Activated CD8-positive, alpha-beta memory T cell treated with anti-CD3 and anti-CD28 coated beads, Interleukin-2, amount 50 U/mL, for 24 hours (primary cell): ENCODE results near the gene CERKL.
"Not testable (repeated sequence)": the region's sequence is repeated elsewhere in the genome, so short reads cannot be mapped to it uniquely, and the experiment has no call there.

Source experiments
- DNase-seq: peaks from one replicate; pipeline ENCODE4 v3.0.0-alpha.2; 2020; ENCODE audit errors: extremely low read depth

Gene CERKL, protein sequence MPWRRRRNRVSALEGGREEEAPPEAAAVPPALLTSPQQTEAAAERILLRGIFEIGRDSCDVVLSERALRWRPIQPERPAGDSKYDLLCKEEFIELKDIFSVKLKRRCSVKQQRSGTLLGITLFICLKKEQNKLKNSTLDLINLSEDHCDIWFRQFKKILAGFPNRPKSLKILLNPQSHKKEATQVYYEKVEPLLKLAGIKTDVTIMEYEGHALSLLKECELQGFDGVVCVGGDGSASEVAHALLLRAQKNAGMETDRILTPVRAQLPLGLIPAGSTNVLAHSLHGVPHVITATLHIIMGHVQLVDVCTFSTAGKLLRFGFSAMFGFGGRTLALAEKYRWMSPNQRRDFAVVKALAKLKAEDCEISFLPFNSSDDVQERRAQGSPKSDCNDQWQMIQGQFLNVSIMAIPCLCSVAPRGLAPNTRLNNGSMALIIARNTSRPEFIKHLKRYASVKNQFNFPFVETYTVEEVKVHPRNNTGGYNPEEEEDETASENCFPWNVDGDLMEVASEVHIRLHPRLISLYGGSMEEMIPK

DNA sequence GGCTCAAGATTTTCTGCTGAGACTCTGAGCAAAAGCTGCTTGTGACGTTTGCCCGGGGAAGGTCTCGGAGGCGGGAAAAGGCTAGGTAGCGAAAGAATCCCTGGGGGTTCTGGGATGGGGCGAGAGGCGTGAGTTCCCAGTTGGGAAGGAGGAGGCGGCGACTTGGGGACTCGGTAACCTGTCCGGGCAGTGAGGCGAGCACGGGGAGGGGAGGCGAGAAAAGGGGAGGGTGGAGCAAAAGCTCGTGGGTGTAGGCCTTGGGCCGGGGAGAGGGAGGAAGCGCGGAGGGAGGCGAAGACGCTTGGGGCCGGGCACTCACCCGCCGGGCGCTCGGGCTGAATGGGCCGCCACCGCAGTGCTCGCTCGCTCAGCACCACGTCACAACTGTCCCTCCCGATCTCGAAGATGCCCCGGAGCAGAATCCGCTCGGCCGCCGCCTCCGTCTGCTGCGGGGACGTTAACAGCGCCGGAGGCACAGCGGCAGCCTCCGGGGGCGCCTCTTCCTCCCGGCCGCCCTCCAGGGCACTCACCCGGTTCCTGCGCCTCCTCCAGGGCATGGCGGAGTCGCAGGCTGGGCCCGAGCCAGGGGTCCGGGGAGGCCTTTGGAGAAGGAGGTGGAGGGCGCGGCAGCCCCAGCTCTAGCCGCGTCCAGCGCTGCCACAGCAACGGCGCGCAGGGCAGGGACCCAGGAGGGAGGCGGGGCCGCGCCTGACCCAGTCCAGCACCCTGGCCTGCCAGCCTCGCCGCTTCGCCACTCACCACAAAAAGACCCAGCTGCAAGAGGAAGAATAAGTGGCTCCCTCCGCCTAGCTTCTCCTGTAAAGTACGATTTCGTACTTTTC lies at the start of gene CERKL:
Gene CERKL (minus strand): TSS at position 656 of the 842 bp plus-strand sequence. CDS start 99 bp downstream, at position 557.
- DNase-seq: no peak

DNA sequence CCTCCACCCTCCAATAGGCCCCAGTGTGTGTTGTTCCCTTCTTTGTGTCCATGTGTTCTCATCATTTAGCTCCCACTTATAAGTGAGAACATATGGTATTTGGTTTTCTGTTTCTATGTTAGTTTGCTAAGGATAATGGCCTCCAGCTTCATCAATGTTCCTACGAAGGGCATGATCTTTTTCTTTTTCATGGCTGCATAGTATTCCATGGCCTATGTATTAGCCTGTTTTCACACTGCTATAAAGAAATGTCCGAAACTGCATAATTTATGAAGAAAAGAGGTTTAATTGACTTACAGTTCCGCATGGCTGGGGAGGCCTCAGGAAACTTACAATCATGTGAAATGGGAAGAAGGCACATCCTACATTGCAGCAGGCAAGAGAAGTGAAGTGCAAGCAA lies 45.6 kb upstream of the CERKL start:
- not testable (repeated sequence) for DNase-seq

DNA sequence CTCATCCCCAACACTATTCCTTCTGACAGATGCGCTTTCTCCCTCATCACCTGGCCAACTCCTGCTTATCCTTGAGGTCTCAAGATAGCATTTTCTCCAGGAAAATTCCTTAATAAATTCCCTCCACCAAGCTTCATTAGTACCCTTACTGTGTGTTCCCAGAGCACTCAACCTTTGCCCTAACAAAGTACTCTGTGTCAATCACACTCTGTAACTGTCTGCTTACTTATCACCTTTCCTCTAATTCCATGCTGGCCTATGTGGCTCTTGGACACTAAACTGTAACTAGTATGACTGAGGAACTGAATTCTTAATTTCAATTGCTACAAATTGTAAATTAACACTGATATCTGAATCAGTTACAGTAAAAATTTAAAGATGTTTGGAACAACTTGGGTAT lies 41.3 kb upstream of the CERKL start:
- no peak for DNase-seq

DNA sequence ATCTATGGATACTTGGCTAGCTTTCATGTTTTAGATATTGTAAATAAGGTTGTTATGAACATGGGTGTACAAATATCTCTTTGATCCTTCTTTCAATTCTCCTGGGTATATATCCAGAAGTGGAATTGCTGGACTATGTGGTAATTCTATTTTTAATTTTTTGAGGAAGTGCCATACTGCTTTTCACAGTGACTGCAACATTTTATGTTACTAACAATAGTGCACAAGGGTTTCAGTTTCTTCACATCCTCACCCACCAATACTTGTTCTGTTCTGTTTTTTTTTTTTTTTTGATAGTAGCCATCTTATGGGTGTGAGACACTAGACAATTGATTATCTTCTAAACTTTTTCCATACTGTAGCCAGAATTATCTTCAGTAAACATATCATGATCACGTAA lies 40.7 kb upstream of the CERKL start:
- no peak for DNase-seq

DNA sequence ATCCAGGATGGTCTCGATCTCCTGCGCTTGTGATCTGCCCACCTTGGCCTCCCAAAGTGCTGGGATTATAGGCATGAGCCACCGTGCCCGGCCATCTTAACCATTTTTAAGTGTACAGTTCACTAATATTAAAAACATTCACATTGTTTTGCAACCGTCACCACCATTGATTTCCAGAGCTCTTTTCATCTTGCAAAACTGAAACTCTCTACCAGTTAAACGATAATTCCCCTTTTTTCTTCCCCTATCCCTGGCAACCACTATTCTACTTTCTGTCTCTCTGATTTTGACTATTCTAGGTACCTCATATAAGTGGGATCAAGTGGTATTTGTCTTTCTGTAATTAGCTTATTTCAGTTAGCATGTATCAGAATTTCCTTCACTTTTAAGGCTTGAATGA lies 40.2 kb upstream of the CERKL start:
- DNase-seq: no peak

DNA sequence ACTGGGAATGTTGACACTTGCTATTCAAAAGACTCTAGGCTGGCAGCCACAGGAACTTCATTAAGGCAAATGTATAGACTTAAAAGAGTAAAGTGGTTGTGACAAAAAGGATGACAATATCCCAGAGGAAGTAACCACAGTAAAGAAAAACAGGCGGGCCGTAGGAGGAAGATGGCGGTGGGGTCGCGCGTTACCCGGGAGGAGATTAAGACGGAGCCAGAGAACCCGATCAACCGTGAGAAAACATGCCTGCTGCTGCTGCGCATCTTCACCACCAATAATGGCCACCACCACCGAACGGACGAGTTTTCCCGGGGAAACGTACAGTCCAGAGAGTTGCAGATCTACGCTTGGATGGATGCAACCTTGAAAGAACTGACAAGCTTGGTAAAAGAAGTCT lies 37.4 kb upstream of the CERKL start:
- DNase-seq: no peak

DNA sequence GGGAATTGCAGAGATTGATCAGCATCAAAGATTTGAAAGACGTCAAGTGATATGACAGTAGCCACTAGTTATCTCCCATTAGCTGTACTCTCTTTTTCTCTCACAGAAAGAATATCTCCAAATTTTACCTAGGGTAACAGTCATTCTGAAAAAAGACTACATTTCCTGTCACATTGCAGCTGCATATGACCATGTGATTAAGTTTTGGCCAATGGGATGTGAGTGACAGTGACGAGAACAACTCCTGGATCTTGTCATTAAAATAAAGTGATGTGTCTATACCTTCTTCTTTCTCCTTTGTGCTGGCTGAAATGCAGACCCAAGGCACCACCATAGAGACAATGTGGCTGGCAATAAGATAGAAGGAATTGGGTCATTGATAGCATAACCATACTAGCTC lies 34.0 kb upstream of the CERKL start:
- DNase-seq: no peak

DNA sequence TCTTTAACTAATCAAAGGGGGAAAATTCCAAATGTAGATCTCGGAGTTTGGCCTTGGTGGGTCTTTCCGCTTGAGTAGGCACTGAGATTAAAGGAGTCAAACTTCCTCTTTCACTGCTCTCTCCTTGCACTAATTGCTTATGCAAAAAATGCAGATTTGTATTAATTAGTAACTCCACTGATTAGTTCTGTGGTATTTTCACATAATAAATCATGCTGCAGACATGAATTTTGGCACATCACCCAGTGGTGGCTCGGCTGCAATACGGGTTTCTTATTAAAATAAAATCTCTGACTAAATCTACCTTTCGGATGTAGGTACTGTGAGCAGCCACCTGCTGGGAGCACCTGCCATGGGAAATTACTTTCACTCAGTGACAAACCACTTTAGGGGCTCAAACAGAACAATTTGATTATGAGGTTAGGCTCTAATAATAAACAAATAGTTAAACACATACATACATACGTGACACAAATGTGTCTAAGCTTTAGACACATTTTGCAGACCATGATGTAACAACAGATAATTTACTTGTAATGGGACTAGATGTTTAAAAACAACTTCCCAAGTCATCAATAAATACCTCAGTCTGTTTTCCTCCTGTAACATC lies 29.8 kb upstream of the CERKL start:
- DNase-seq: no peak

DNA sequence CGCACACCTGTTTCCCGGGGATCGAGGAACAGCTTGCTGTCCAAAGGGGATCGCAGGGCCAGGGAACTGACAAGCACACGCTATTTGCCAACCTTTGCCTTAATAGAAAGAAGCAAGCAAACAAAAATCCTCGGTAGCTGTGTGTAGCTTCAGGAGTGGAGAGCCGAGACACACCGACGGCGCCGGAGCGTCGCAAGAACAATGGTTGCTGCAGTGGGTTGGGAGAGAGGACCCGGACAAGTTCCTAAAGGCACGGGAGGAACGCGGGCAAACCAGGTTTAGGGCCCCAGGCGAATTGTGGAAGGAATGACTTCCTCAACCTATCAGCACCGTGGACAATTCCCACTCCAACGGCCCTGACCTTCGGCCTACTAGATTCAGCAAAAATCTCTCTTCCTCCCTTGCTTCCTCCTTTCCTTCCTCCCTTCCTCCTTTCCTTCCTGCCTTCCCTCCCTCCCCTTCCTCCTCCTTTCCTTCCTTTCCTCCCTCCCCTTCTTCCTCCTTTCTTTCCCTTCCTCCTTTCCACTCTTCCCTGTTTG lies 28.3 kb upstream of the CERKL start:
- DNase-seq: no peak

DNA sequence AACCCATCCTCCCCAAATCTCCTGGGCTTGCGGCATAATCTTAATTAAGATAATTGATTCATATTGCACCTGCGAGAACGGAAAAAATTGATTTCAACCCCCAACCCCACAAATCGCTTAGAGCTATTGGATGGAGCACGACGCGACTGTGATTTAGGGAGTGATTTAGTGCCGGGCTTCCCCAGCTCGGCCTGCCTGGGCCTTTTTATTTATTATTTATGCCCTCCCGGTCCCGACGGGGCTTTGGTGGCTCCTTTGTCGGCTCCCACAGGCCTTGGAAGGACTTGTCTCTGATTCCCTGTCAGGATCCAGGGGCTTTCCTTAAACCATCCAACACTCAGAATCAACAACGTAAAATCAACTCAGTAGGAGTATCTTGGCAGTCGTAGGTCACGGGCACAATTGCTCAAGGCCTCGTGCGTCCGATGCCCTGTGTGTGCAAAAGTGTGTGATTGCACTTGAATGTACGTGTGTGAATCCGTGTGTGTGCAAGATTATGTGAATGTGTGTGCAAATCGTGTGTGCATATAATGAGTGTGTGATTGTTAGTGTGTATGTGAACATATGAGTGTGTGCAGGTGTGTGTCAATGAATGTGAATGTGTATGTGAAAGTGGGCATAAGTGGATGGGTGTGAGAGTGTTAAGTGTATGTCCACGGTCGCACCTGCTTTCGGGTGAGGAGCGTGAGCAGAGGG lies 27.7 kb upstream of the CERKL start:
- DNase-seq: no peak

DNA sequence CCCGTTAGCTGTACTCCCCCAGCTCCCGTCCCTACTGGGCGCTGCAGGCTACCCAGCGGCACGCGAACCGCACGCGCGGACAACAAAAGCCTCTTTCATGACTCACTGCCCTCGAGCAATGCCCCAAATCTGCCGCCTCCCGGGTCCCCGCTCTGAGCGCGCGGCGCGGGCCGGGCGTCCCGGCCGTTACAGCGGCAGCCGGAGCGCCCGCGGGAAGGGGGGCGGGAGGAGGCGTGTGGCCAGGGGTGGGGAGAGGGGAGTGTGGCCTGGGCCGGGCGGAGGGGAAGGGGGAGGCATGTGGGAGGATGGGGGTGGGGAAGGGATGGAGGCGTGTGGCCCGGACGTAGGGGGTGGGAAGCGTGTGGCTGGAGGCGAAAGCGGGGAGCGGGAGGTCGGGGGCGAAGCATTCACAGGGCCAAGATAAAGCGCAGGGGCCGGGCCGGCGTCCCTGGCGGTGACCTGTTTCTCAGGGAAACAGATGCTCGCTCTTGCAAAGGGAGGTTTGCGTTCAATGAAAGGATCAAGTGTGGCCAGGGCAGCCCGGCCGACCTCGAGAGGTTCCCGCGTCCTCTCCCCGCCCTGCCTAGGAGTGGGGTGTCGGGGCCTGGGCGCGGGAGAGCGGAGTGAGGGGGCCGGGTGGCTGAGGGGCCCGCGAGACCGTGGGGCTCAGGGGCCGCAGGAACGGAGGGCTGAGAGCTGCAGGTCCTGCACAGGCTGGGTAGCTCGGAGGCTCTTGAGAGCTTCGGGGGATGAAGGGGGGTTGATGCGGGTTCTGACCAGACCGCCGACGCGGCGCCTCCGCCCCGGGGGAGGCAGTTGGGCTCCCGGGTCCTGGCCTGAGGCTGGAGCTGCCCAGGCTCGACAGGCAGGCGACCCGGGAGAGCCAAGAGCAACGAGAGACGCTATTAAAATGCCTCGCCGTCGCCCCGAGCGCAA lies 26.9 kb upstream of the CERKL start:
- DNase-seq: no peak

DNA sequence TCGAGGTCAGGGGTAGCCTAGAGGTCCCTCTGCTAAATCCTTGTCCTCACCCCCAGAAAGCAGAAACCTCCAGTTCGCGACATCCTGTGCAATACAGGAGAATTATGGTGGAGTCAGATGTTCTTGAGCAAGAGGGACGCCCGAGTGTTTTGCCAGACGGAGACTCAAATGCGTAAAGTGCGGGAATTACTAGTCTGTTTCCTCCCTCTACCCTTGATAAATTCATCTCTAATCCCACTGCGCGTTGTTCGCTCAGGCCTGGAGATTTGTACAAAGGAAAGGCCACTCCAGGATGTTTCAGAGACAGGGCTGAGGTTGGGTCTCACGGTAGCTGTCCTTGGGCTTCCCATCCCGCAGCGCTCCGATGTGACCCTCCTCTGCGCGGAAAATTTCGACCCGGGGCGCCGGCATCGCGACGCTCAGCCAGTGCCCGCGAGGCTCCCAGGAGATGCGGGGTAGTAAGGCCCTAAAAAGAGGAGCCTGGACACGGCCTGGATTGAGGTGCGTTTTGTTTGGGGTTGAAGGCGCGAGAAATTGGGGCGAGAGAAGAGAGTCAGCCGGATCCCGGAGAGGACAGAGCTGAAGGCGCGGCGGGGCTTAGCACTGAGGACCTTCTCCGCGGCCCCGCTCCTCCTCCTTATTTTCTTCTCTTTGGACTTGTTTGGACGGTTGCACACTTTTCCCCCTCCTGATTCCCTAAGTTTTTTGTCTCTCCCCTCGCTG lies 26.1 kb upstream of the CERKL start:
- no peak for DNase-seq

DNA sequence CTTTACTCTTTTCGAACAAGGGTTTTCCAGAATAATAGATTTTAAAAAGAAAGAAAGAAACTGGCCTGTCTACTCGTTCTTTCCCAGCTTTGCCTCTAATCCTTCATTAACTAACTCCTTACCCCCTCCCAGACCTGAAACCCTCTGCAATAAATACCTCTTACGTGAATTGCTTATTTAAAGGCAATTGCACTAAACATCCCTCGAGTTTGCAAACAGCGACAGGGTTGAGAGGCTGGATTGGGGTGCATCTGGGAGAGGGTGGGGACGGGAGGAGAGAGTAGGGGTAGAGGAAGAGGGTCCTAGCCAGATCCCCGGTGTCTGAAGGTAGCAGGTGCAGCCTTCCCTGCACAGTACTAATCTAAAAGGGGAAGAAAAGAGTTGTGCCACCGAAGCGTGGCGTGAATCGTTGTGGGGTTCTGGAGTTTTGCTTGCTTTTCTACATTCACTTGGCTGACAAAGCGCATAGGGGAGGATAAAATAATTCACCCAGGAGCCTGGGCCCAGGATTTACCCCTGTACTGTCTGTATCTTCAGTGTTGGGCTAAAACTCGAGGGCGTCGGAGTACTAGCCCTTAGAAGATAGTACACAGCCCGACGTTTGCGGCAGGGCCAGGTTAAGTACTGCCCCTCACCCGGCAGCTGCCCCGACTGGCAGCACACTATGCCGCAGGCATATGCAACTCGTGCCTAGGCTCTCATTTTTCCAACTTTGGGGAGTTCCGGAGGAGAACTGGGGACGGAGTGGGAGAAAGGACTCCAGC lies 25.3 kb upstream of the CERKL start:
- no peak for DNase-seq

DNA sequence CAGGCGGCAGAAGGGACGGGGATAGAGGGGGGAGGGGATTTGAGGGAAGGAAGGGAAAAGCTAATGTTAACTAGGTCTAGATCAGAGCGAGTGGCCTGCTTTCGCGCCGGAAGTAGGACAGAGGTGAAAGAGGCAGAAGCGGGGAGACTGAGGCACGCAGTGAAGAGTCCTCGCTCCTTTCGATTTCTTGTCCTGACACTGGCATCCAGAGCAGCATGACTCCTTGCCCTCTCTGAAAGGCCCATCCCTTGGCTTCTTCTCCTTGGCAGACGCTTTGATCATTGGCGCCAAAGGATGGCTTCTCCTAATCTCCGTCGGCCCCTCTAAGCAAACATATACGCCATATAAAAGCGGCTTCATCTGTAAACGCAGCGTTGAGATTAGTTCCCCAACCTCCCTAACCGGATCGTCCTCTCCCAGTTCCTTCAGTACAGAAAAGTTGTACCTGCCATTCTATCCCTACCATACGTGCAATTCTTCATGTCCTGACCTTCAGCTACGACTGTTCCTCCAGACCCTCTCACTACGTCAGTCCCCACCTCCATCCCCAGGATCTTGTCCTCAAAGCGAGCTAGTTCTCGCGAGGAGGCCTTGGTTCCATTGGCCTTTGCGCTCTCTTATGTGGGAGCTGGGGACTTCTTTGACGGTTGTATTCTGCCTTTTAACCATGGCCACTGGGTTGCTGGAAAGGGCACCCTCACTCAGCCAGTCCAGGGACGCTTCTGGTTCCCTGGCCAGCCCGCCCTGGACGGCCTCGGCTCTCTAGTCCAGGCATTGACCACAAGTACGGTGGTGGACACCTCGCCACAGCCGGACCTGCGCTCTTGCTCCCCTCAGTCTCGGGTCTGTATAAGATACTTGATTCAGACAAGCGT lies 24.3 kb upstream of the CERKL start:
- DNase-seq: no peak

DNA sequence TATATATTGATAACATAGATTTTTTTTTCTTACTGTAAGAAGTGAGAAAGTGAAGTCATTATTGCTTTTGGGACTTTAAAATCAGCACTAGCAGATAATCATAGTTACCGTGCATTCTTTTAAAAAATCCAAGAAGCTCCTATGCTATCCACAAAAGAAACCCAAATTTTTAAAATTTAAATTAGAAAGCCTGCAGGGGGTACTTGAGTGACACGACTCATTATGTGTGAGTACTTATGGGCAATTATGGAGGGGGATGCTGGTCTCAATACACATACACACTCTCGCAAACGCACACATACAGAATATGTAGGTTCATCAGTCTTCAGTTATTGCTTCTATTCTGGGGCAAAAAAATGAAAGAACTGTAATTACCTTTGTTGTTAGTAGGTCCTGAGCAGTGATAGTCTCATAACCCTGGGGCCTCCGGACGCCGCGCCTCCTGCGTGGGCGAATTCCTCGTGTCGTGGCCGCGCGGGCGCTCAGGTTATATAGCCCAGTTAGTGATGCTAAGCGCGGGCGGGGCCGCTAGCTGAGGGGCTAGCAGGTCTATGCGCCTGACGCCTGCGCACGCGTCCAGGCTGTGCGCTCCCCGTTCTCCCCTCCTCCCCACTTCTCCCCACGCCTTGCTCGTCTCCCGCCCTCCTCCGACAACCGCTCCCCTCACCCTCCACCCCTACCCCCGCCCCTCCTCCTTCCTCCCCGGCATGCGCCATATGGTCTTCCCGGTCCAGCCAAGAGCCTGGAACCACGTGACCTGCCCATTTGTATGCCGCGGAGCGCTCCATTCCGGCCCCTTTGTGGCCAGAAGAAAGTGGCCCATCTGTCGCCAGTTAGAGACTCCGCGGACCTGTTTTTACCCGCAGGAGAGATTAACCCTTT lies 23.4 kb upstream of the CERKL start, which contains the start of gene NEUROD1:
Gene NEUROD1 (minus strand): TSS at position 463 of the 882 bp plus-strand sequence. CDS start 1,657 bp downstream, outside the sequence.
- DNase-seq: no peak

DNA sequence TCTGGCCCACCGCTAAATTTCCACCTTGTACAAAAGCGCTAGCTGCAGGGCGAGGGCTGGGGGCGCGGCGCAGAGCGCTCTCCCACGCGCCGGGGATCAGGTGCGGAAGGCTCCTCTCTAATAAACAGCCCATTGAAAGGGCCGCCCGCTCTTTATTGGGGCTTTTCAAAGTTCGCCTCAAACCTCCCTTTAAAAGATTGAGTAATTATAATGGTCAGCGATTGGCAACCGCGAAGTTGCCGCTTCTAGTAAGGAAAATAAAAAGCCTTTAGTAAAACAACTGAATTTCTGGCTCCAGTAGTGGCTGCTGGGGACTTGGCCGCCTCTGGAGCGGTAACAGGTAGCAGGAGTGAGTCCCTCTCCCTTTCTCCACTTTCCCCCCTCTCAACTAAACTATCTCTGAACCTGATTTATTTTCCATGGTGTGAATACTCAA lies 22.7 kb upstream of the CERKL start:
- DNase-seq: no peak
